Endothelial cell of umbilical vein (primary cell): ENCODE data around the gene IFRD2. TPM values are rescaled to one million over a fixed set of nuclear protein-coding genes. Genes with fewer than 3 reads are reported as not detected.

ENCODE experiments used
- BruUV-seq: library from RNA; stranded (reverse); fragments of 400-500 nt; replicated peaks from 2 replicates; lab custom pipeline; 2021; lab: Mats Ljungman, UMichigan
- CTCF ChIA-PET: fragments of 300-600, 350-600 bp; sonication (Branson Sonifier 250); formaldehyde crosslinking; loops from one replicate; lab custom pipeline; 2021; ENCODE audit warnings: antibody characterized with exemption, inconsistent platforms; lab: Charles Lee
- POLR2A ChIA-PET: fragments of 300-600, 350-600 bp; sonication (Branson Sonifier 250); formaldehyde crosslinking; loops from one replicate; lab custom pipeline; 2021; ENCODE audit warnings: antibody characterized with exemption, inconsistent platforms; lab: Charles Lee
- DNase-seq: peaks from one replicate; pipeline ENCODE4 v3.0.0-alpha.2; 2011; ENCODE audit warnings: low read depth, low spot score
- FAIRE-seq: peaks from 2 replicates; lab custom pipeline; 2011; peaks lifted over from hg19 to GRCh38; lab: Jason Lieb, UNC
- H2AFZ ChIP-seq: 2 replicates; pipeline ENCODE4 v1.6.0; 2012; ENCODE audit warnings: low read depth, low read length, control low read depth, inconsistent platforms
- H3K27ac ChIP-seq: 2 replicates; pipeline ENCODE4 v1.5.1; 2011; ENCODE audit warnings: low read depth, mild to moderate bottlenecking, control low read depth, low read length, moderate library complexity; ENCODE audit not compliant: insufficient read depth
- H3K27me3 ChIP-seq, 2 experiments: 2 replicates each; pipeline versions ENCODE4 v1.6.0 to v1.6.1; 2011; ENCODE audit warnings: low read length in 2 of 2, mixed read lengths in 1 of 2; ENCODE audit not compliant: control insufficient read depth in 2 of 2, insufficient read depth in 2 of 2
- H3K36me3 ChIP-seq, 2 experiments: 2 replicates in 1 of 2; 3 replicates in 1 of 2; pipeline ENCODE4 v1.5.1; 2011; ENCODE audit warnings: low read length in 2 of 2, mild to moderate bottlenecking in 1 of 2, moderate library complexity in 1 of 2; ENCODE audit not compliant: control insufficient read depth in 2 of 2, insufficient read depth in 2 of 2; ENCODE audit errors: extremely low read depth in 1 of 2
- H3K4me1 ChIP-seq: 3 replicates; pipeline ENCODE4 v1.5.1; 2011; ENCODE audit warnings: mild to moderate bottlenecking, low read length; ENCODE audit not compliant: control insufficient read depth, insufficient read depth; ENCODE audit errors: extremely low read depth
- H3K4me2 ChIP-seq: 2 replicates; pipeline ENCODE4 v1.6.1; 2011; ENCODE audit warnings: low read length, control low read depth, mixed read lengths; ENCODE audit not compliant: insufficient read depth
- H3K4me3 ChIP-seq, 3 experiments: fragments of 200-600 bp in 1 of 3; sonication (generic), shearing (Covaris generic) in 1 of 3; replicated peaks in 1 of 3; 2 replicates each; pipeline ENCODE4 v1.5.1; 2011 to 2016; ENCODE audit warnings: control low read depth in 3 of 3, low read length in 3 of 3, mild to moderate bottlenecking in 2 of 3, inconsistent platforms in 1 of 3, low read depth in 1 of 3, moderate library complexity in 1 of 3; ENCODE audit not compliant: insufficient read depth in 1 of 3
- H3K79me2 ChIP-seq: 2 replicates; pipeline ENCODE4 v1.6.0; 2012; ENCODE audit warnings: low read length, inconsistent platforms; ENCODE audit not compliant: control insufficient read depth, insufficient read depth
- H3K9ac ChIP-seq: replicated peaks from 2 replicates; pipeline ENCODE3; 2011; ENCODE audit warnings: low read length, control low read depth; ENCODE audit not compliant: insufficient read depth; ENCODE audit errors: extremely low read depth
- H3K9me1 ChIP-seq: replicated peaks from 3 replicates; pipeline ENCODE4 v1.6.0; 2011; ENCODE audit warnings: mild to moderate bottlenecking, low read length; ENCODE audit not compliant: control insufficient read depth, insufficient read depth; ENCODE audit errors: extremely low read depth
- H3K9me3 ChIP-seq: replicated peaks from 2 replicates; pipeline ENCODE4 v1.5.1; 2012; ENCODE audit warnings: low read length, inconsistent platforms; ENCODE audit not compliant: control insufficient read depth, insufficient read depth
- H4K20me1 ChIP-seq: replicated peaks from 2 replicates; pipeline ENCODE3; 2011; ENCODE audit warnings: mild to moderate bottlenecking, low read length; ENCODE audit not compliant: control insufficient read depth, insufficient read depth; ENCODE audit errors: extremely low read depth
- CTCF ChIP-seq, 2 donors: IDR thresholded peaks; 1 replicate in 1 of 2; 2 replicates in 1 of 2; pipeline ENCODE4 v1.5.1; 2011; ENCODE audit warnings: low read length in 2 of 2, mild to moderate bottlenecking in 2 of 2, moderate library complexity in 2 of 2, control low read depth in 1 of 2, inconsistent platforms in 1 of 2, low read depth in 1 of 2; ENCODE audit not compliant: insufficient read depth in 1 of 2; ENCODE audit errors: extremely low read depth in 1 of 2
- EZH2 ChIP-seq: IDR thresholded peaks from 2 replicates; pipeline ENCODE4 v1.6.1; 2012; ENCODE audit warnings: borderline replicate concordance, low read depth, mild to moderate bottlenecking, moderate library complexity, low read length, inconsistent platforms; ENCODE audit not compliant: severe bottlenecking
- FOS ChIP-seq: IDR thresholded peaks from 2 replicates; pipeline ENCODE4 v1.6.1; 2011; ENCODE audit warnings: mild to moderate bottlenecking, low read length, moderate library complexity, borderline replicate concordance; ENCODE audit not compliant: insufficient read depth
- GATA2 ChIP-seq: IDR thresholded peaks from 2 replicates; pipeline ENCODE4 v1.7.0; 2011; ENCODE audit warnings: low read depth, mild to moderate bottlenecking, moderate library complexity, mixed read lengths, low read length; ENCODE audit not compliant: insufficient read length, insufficient read depth
- JUN ChIP-seq: IDR thresholded peaks from 2 replicates; pipeline ENCODE4 v1.6.1; 2011; ENCODE audit warnings: borderline replicate concordance, low read depth; ENCODE audit not compliant: insufficient read length, insufficient read depth
- MAX ChIP-seq: IDR thresholded peaks from 2 replicates; pipeline ENCODE4 v1.6.1; 2011; ENCODE audit not compliant: insufficient read depth, insufficient read length
- MYC ChIP-seq: IDR thresholded peaks from one replicate; pipeline ENCODE4 v1.6.1; 2011; ENCODE audit warnings: mild to moderate bottlenecking, low read depth, low read length
- POLR2A ChIP-seq: IDR thresholded peaks from 2 replicates; pipeline ENCODE4 v1.6.1; 2012; ENCODE audit warnings: low read depth, mild to moderate bottlenecking, control low read depth, low read length
- POLR2AphosphoS5 ChIP-seq: IDR thresholded peaks from 2 replicates; pipeline ENCODE4 v1.6.1; 2012; ENCODE audit warnings: low read depth, mild to moderate bottlenecking, control low read depth, low read length, moderate library complexity; ENCODE audit not compliant: insufficient read depth
- dilution Hi-C: fragments of 300-500 bp; cut with MboI; formaldehyde crosslinking; loops from one replicate; pipeline ENCODE4 v1.15.0; 2019; ENCODE audit warnings: low sequenced_read_pairs; ENCODE audit not compliant: extremely low pct_ligation_motif_present
- intact Hi-C: fragments of 100-400 bp; cut with micrococcal nuclease; formaldehyde crosslinking; loops from one replicate; pipeline ENCODE4 v1.10.0; 2022
- polyA plus RNA-seq, 4 experiments: library from polyadenylated mRNA; depleted of rRNA in 3 of 4; stranded (reverse) in 3 of 4; unstranded in 1 of 4; fragments of >200 nt; gene quantifications; 2 replicates each; pipeline versions ENCODE4 v1.2.1 to v1.2.3, GENCODE V29; 2011 to 2012; ENCODE audit warnings: missing spikeins in 1 of 4
- total RNA-seq: library from RNA; stranded (reverse); gene quantifications from 2 replicates; pipeline ENCODE4 v1.2.3, GENCODE V29; 2021

IFRD2 gene
- total and polyA plus RNA-seq, 2 donors (not counting 3 experiments of a cell fraction or from before 2014, with no cell fraction given), result 99.4 to 111 TPM

- Histone ChIP-seq H3K9me1 (no peaks in the 10 kb centered on the region), H3K9ac (no peak overlapping the region), H3K4me2 (no peak overlapping the region), H3K4me3 (no peak overlapping the region), H3K27ac (no peak overlapping the region), H3K79me2 (no peaks in the 10 kb centered on the region), H3K36me3 (no peaks in the 10 kb centered on the region), H4K20me1 (no peaks in the 10 kb centered on the region), H3K9me3 (no peaks in the 10 kb centered on the region), H3K27me3 (peaks cover 18 to 21% of the 10 kb centered on the region in 2 experiments), H3K4me1 (no peaks in the 10 kb centered on the region), H2AFZ (no peak overlapping the region)
- CTCF ChIA-PET, result interaction anchor here (0.7 to 2.2 kb wide), 9 partner anchors 10 to 85 kb away, joined by 3 to 9 read pairs (median 5); partner anchors contain the start of genes GNAI2 and IFRD2
- no TSS peak for BruUV-seq
- dilution Hi-C loops, result no loop called here
- TF ChIP-seq GATA2, result no peak
- no peak for TF ChIP-seq MYC
- TF ChIP-seq JUN, result no peak
- TF ChIP-seq FOS, result no peak
- TF ChIP-seq EZH2, result no peak
- no peak for TF ChIP-seq MAX
- TF ChIP-seq CTCF (IDR thresholded peaks at IDR 0.05; ENCODE audit: extremely low read depth in 1 of 2, insufficient read depth in 1 of 2, low read depth in 1 of 2, low read length in 2 of 2), result no peak
- TF ChIP-seq POLR2AphosphoS5, result no peak
- TF ChIP-seq POLR2A, result no peak
- POLR2A ChIA-PET, result no interaction called here
- no peak for DNase-seq
- intact Hi-C loops, result no loop called here
- no peak for FAIRE-seq
These were observed 12.8 kb downstream of the IFRD2 start for GRCh38 chr3:50279255-50280016.
